EH (cell line): ENCODE measurements around the gene MMP28.

Experiments
- DNase-seq: peaks from one replicate; pipeline ENCODE4 v3.0.0-alpha.2; 2015; ENCODE audit warnings: low read depth

The MMP28 gene

DNA sequence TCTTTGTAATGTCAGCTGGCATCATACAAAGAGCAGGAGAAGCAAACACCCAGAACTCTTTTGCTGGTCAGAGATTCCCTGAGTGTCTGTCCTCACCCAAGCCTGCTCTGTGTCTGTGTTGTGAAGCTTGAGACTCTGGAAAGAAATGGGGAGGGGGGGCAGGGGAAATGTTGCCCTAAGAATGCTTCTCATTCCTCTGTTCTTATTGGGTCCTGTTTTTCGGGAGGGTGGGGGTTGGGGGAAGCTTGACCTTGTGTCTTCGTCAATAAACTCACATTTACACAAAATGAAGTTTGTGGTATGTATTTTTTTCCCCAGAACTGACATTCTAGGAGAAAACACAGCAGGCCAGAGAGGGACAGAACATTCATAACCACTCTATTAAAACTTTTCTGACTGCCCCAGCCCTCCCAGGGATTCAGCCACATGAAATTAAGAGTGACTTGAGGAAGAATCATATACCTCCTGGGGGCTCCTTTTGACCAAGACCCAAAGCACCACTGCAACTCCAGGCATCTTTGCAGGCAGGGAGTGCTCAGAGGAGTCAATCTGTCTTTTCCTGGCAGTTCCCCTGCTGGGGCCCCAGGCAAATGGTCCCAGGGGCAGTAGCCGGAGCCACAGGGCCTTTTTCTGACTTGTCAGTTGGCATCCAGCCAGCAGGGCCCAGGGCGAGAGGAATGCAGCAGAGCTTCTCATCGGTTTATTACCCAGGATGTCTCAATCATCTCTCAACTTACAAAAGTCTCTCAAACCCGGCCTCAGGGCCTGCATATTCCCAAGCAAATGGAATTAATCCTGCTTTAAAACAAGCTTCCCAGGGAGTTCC lies 69.1 kb downstream of the MMP28 start:
- peak; percentile 98 for DNase-seq

DNA sequence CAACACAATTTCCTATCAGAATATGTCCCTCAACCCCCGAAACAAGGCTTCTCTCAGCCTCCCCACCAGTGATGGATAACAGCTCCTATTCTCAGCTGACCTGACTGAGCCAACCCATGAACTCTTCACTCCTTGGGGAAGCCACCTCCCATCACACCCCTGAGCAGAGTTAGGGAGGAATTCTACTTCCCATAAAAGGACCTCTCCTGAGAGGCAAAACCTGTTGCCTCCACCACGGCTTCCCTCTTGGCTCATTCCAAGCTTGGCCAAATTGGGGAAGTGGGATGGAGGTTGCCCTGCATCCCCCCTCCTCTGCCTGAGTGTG lies 69.7 kb downstream of the MMP28 start:
- DNase-seq = peak; percentile 53

DNA sequence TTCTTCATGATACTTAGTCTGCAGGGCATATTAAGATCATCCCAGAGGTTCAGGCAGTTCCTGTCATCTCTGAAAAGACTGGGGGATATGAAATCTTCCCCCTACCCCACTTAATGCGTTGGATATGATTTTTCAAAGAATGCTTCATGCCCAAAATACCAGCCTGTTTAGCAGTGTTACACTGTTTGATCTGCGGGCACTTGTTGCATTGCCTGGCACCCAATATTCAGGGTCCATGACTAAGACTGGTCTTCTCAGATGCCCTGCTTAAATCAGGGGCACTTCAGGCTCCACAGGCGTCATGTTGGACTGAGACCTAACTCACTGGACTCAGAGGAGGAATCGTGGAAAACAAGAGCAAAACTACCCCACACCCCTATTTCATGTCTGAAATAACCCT lies 70.4 kb downstream of the MMP28 start:
- DNase-seq = no peak

DNA sequence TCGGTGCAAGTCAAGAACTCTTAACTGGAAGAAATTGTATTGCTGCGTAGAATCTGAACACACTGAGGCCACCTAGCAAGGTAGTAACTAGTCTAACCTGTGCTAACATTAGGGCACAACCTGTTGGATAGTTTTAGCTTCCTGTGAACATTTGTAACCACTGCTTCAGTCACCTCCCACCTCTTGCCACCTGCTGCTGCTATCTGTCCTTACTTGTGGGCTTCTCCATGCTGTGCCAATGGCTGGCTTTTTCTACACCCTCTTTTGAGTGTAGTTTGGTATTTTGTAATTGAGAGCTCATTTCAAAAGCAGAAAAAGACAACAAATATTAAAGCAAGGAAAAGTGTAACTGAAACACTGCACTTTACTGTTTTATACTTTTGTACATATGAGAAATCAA lies 71.7 kb downstream of the MMP28 start:
- DNase-seq = no peak

DNA sequence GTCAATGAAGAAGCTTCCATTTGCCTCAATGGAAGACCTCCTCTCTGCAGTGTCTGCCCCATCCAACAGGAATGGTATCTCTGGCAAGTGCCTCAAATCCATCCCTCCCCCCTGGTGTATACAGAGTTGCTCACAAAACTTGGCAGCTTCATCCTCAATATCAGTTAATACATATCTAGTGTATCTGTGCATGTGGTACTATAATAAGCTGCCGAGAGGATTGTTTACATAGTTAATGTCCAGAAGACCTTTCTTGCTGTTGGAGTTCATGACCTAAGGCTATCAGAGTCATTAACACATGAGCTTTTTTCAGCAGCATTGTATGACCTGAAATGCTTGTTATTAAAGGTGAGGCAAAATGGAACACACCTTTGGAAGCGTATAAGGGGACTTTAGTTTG lies 78.0 kb downstream of the MMP28 start:
- no peak for DNase-seq

DNA sequence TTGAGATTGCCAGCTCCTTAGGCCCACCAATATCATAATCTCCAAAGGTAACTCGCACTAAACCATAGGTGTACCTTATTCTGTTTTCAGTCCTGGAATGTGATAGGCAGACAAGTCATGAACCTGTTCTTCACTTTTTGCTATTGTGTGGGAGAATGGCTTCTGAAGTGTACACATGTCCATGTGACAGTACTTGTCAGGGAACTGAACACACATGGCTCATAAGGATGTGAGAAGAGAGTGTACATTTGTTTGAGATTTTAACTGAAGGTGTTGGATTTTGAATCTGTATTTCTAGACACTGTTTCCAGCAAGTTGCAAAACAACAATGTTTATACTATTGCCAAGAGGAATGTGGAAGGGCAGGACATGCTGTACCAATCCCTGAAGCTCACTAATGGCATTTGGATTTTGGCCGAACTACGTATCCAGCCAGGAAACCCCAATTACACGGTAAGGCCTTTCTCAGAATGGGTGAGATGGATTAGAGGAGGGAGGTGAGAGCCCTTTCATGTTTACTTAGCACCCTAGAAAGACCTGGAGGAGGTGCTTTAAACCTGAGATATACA lies 78.5 kb downstream of the MMP28 start:
- peak; percentile 66 for DNase-seq

DNA sequence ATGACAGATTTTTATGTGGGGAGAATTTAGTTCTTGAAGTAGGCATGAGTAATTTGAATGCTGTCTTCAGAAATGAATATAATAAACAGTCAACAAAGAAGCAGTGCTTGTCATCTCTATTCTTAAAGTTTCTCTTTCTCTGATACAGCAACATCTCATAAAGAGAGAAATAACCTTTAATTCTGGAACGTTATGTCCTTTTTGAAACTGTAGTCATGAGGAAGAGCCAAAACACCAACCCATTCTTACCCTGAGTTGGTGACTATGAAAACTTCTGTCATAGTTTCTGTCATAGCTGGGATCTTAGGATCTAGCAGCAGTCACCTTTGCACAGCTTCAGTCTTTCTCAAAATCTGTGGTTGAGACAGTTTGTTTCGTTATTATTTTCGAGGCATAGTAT lies 79.3 kb downstream of the MMP28 start:
- DNase-seq = no peak
